DMS 273 (cell line): ENCODE results near the gene AP3B2.

ENCODE experiments used
- DNase-seq: peaks from one replicate; lab custom pipeline; 2025; ENCODE audit not compliant: unreplicated experiment; lab: John Stamatoyannopoulos, UW

The AP3B2 gene

GRCh38 chr15:82697735-82698407 is 11.8 kb downstream of the AP3B2 start:
- DNase-seq, result no peak

- no peak for DNase-seq
These were observed 17.5 kb downstream of the AP3B2 start for GRCh38 chr15:82692171-82692570.

- no peak for DNase-seq
These were observed 20.5 kb downstream of the AP3B2 start for GRCh38 chr15:82689147-82689546.

GRCh38 chr15:82688691-82689090 is 21.0 kb downstream of the AP3B2 start:
- no peak for DNase-seq

GRCh38 chr15:82681371-82681770 is 28.3 kb downstream of the AP3B2 start:
- no peak for DNase-seq

GRCh38 chr15:82680200-82681102 is 29.2 kb downstream of the AP3B2 start:
- peak; percentile 66 for DNase-seq

- no peak for DNase-seq
These were observed 30.0 kb downstream of the AP3B2 start for GRCh38 chr15:82679626-82680199.

GRCh38 chr15:82677720-82678323 is 31.9 kb downstream of the AP3B2 start:
- DNase-seq, result no peak

GRCh38 chr15:82674873-82675272 is 34.8 kb downstream of the AP3B2 start:
- no peak for DNase-seq

- DNase-seq, result no peak
These were observed 39.0 kb downstream of the AP3B2 start for GRCh38 chr15:82670699-82671098.

- no peak for DNase-seq
These were observed 43.1 kb downstream of the AP3B2 start for GRCh38 chr15:82666606-82667005.

GRCh38 chr15:82664021-82664420 is 45.7 kb downstream of the AP3B2 start:
- DNase-seq, result no peak

GRCh38 chr15:82663186-82663600 is 46.5 kb downstream of the AP3B2 start:
- peak; percentile 48 for DNase-seq

GRCh38 chr15:82662641-82663040 is 47.0 kb downstream of the AP3B2 start:
- DNase-seq, result no peak

- no peak for DNase-seq
These were observed 49.3 kb downstream of the AP3B2 start for GRCh38 chr15:82660378-82660777.

GRCh38 chr15:82656641-82657266 is 52.9 kb downstream of the AP3B2 start:
- DNase-seq, result no peak

GRCh38 chr15:82655606-82656005 is 54.1 kb downstream of the AP3B2 start:
- no peak for DNase-seq

GRCh38 chr15:82653483-82654168 is 56.0 kb downstream of the AP3B2 start:
- DNase-seq, result no peak

- peak; percentile 13 for DNase-seq
These were observed 58.0 kb downstream of the AP3B2 start for GRCh38 chr15:82651708-82652107.

GRCh38 chr15:82650046-82650670 is 59.5 kb downstream of the AP3B2 start:
- DNase-seq, result no peak
